NCI-H2227 (cell line): Measurements from ENCODE around the gene DYRK1A.
A peak's percentile ranks its signal among the peaks of the same experiment; 100 is the strongest.

Source experiments
- DNase-seq: peaks from one replicate; lab custom pipeline; 2025; ENCODE audit not compliant: unreplicated experiment; lab: John Stamatoyannopoulos, UW

Gene DYRK1A

GRCh38 chr21:37475186-37475868 is 108.8 kb downstream of the DYRK1A start:
- DNase-seq = no peak

- no peak for DNase-seq
Observed at GRCh38 chr21:37478794-37479193, 112.2 kb downstream of the DYRK1A start.

GRCh38 chr21:37483776-37484175 is 117.2 kb downstream of the DYRK1A start:
- DNase-seq = peak; percentile 5

- DNase-seq = no peak
Observed at GRCh38 chr21:37484535-37485474, 118.2 kb downstream of the DYRK1A start.

- DNase-seq = no peak
Observed at GRCh38 chr21:37489553-37489952, 123.0 kb downstream of the DYRK1A start.

GRCh38 chr21:37490084-37490483 is 123.5 kb downstream of the DYRK1A start:
- DNase-seq = no peak

GRCh38 chr21:37496972-37497371 is 130.4 kb downstream of the DYRK1A start:
- DNase-seq = no peak

- no peak for DNase-seq
Observed at GRCh38 chr21:37498664-37499063, 132.1 kb downstream of the DYRK1A start.

- no peak for DNase-seq
Observed at GRCh38 chr21:37502947-37503346, 136.4 kb downstream of the DYRK1A start.

- no peak for DNase-seq
Observed at GRCh38 chr21:37503848-37504467, 137.4 kb downstream of the DYRK1A start.

GRCh38 chr21:37505963-37506362 is 139.4 kb downstream of the DYRK1A start:
- no peak for DNase-seq

- no peak for DNase-seq
Observed at GRCh38 chr21:37507716-37508115, 141.1 kb downstream of the DYRK1A start.

GRCh38 chr21:37508341-37508740 is 141.8 kb downstream of the DYRK1A start:
- no peak for DNase-seq

- no peak for DNase-seq
Observed at GRCh38 chr21:37509802-37510393, 143.3 kb downstream of the DYRK1A start.

- no peak for DNase-seq
Observed at GRCh38 chr21:37511848-37512247, 145.3 kb downstream of the DYRK1A start.

GRCh38 chr21:37513383-37513782 is 146.8 kb downstream of the DYRK1A start:
- DNase-seq = no peak

- DNase-seq = no peak
Observed at GRCh38 chr21:37514038-37514667, 147.6 kb downstream of the DYRK1A start.

GRCh38 chr21:37516998-37517397 is 150.4 kb downstream of the DYRK1A start:
- no peak for DNase-seq

GRCh38 chr21:37520801-37521200 is 154.2 kb downstream of the DYRK1A start:
- no peak for DNase-seq

GRCh38 chr21:37521658-37522057 is 155.1 kb downstream of the DYRK1A start:
- DNase-seq = no peak
